MM.1S (cell line): ENCODE results near the gene REPS1.

Source experiments
- EZH2 ChIP-seq: fragments of 300-600 bp; sonication (generic); optimal IDR thresholded peaks from 2 replicates; pipeline ENCODE3; 2017; ENCODE audit warnings: low read depth, mild to moderate bottlenecking, antibody characterized with exemption, low read length, mixed read lengths
- EZH2phosphoT487 ChIP-seq: fragments of 300-600 bp; sonication (generic); IDR thresholded peaks from 2 replicates; pipeline ENCODE4 v1.6.1; 2018; ENCODE audit warnings: antibody characterized with exemption, low read length
- TF ChIP-seq, protein P1 (sequence below): fragments of 300-600 bp; sonication (generic); IDR thresholded peaks from 2 replicates; pipeline ENCODE4 v1.5.1; 2016; ENCODE audit warnings: antibody characterized with exemption, low read length, mixed read lengths

DNA sequence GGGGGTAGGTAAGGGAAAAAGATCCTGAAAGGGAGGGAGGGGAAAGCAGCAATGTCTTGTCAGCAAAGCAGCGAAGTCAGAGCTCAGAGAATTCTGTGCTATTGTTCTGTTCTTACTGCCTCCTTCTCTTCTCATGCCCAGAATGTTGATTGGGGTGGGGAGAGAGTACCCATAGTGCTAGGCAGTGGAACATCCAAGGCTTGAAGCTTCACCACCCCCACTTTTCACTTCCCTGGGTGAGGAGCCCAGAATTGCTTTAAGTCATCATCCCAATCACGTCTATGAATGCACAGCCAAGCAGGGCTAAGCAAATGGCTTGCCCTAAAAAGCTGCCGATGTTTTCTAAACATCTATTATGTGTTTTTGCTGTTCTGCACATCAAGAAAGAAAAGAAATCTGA is 16.5 kb downstream of the REPS1 start:
- TF ChIP-seq EZH2 (no peak), EZH2phosphoT487 (no peak)
- TF ChIP-seq, protein P1, sequence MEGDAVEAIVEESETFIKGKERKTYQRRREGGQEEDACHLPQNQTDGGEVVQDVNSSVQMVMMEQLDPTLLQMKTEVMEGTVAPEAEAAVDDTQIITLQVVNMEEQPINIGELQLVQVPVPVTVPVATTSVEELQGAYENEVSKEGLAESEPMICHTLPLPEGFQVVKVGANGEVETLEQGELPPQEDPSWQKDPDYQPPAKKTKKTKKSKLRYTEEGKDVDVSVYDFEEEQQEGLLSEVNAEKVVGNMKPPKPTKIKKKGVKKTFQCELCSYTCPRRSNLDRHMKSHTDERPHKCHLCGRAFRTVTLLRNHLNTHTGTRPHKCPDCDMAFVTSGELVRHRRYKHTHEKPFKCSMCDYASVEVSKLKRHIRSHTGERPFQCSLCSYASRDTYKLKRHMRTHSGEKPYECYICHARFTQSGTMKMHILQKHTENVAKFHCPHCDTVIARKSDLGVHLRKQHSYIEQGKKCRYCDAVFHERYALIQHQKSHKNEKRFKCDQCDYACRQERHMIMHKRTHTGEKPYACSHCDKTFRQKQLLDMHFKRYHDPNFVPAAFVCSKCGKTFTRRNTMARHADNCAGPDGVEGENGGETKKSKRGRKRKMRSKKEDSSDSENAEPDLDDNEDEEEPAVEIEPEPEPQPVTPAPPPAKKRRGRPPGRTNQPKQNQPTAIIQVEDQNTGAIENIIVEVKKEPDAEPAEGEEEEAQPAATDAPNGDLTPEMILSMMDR, result no peak
